Thyroid gland (tissue), 4 donors: ENCODE results near the gene TMEM132D.

Source experiments
- POLR2A ChIP-seq, 2 donors: fragments of 450-650 bp; IDR thresholded peaks; one replicate each; pipeline ENCODE4 v1.6.1; 2017; ENCODE audit warnings: antibody characterized with exemption in 2 of 2, mild to moderate bottlenecking in 2 of 2, moderate library complexity in 1 of 2
- TF ChIP-seq, protein P1 (sequence below), 6 experiments: fragments of 200-600 bp in 3 of 6; fragments of 450-650 bp in 3 of 6; sonication (generic) in 3 of 6; IDR thresholded peaks; one replicate each; pipeline ENCODE4 v1.5.1; 2016 to 2019; ENCODE audit warnings: antibody characterized with exemption in 6 of 6, mild to moderate bottlenecking in 2 of 6, inconsistent platforms in 1 of 6, moderate library complexity in 1 of 6

DNA sequence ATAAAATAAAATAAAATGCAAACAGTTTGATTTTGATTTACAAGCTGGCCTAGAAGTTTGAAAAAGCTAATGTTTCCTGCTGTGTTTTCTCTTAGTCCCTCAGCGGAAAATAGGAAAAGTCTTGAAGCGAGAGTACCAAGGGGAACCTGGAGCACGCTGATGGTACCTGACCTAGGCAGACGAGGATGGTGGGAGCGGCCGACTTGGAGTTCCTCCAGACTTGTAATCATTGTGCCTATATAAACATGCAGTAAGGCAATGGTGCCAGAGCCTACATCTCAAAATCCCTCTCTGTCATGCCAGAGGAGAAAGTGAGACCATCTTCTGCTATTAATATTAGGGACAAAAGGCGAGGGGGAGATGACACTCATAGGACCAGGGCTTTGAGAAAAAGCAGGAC lies 371.7 kb downstream of the TMEM132D start:
- TF ChIP-seq, protein P1, sequence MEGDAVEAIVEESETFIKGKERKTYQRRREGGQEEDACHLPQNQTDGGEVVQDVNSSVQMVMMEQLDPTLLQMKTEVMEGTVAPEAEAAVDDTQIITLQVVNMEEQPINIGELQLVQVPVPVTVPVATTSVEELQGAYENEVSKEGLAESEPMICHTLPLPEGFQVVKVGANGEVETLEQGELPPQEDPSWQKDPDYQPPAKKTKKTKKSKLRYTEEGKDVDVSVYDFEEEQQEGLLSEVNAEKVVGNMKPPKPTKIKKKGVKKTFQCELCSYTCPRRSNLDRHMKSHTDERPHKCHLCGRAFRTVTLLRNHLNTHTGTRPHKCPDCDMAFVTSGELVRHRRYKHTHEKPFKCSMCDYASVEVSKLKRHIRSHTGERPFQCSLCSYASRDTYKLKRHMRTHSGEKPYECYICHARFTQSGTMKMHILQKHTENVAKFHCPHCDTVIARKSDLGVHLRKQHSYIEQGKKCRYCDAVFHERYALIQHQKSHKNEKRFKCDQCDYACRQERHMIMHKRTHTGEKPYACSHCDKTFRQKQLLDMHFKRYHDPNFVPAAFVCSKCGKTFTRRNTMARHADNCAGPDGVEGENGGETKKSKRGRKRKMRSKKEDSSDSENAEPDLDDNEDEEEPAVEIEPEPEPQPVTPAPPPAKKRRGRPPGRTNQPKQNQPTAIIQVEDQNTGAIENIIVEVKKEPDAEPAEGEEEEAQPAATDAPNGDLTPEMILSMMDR (IDR thresholded peaks at IDR 0.05): no peak
- no peak for TF ChIP-seq POLR2A (IDR thresholded peaks at IDR 0.05)
